ENCODE results near the gene ATP8A2.
A peak's percentile ranks its signal among the peaks of the same experiment; 100 is the strongest.

ATP8A2 gene

DNA sequence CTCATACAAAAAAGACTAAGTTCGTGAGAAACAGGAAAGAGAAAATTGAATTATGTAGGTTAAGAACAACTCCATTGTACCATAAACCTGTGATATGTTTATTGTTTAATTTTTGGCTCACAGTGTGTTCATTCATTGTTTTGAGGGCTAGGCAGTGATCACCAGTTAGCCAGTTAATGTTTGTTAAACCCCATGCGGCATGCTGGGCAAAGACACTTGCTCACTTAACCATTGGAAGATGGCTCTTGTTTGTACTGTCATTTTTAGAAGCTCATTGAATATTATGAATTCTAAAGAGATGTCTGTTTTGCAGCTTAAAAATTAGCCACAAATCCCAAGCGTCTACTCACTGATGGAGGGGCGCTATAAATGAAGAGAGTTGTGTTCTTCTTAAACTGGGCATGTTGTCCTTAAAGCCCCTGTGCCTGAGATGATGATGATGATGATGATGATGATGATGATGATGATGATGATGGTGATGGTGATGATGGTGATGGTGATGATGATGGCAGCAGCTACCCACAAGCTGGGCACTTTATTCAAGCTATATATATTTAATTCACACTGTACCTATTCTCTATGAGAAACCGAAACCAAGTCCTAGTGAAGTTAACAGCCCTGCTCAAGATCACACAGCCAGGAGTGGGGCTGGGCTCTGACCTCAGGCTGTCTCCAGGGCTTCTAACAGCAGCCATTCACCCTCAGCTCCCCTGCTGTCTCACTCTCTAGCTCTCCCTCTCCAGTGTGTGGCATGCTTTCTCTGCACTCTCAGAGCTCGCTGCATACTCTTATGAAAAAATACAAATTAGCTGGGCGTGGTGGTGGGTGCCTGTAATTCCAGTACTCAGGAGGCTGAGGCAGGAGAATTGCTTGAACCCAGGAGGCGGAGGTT lies 510.9 kb downstream of the ATP8A2 start:
- Mint-ChIP-seq H3K9me3 (peaks cover under 1% of the 10 kb centered on the region), H3K4me1 (peaks cover 82% of the 10 kb centered on the region), H3K27ac (no peak overlapping the region), H3K27me3 (no peaks in the 10 kb centered on the region), H3K4me3 (peak overlapping the region; percentile 6), H3K36me3 (peaks cover 1% of the 10 kb centered on the region)

DNA sequence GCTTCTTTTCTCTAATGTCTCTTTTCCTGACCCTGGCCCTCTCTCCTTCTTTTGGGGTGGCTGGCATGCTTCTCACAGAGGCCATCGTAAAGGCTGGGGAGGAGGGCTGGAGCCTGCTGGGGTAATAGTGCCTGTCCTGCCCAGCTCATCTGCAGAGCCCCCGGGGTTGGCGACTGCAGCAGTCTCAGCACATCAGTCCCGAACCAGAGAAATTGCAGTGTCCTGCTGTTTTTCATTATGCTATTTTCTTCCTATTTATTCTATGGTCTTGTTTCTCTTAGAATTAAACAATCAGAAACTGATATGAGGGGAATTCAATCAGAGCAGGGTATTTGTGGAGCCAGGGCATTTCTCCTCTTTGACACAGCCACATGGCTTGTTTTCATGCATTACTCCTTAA lies 513.6 kb downstream of the ATP8A2 start:
- peaks cover 1% of the 10 kb centered on the region for H3K36me3 Mint-ChIP-seq
- H3K27me3 Mint-ChIP-seq: no peaks in the 10 kb centered on the region
- H3K27ac Mint-ChIP-seq: no peak overlapping the region
- peaks cover 86% of the 10 kb centered on the region for H3K4me1 Mint-ChIP-seq
- H3K4me3 Mint-ChIP-seq: no peak overlapping the region
- no peaks in the 10 kb centered on the region for H3K9me3 Mint-ChIP-seq

DNA sequence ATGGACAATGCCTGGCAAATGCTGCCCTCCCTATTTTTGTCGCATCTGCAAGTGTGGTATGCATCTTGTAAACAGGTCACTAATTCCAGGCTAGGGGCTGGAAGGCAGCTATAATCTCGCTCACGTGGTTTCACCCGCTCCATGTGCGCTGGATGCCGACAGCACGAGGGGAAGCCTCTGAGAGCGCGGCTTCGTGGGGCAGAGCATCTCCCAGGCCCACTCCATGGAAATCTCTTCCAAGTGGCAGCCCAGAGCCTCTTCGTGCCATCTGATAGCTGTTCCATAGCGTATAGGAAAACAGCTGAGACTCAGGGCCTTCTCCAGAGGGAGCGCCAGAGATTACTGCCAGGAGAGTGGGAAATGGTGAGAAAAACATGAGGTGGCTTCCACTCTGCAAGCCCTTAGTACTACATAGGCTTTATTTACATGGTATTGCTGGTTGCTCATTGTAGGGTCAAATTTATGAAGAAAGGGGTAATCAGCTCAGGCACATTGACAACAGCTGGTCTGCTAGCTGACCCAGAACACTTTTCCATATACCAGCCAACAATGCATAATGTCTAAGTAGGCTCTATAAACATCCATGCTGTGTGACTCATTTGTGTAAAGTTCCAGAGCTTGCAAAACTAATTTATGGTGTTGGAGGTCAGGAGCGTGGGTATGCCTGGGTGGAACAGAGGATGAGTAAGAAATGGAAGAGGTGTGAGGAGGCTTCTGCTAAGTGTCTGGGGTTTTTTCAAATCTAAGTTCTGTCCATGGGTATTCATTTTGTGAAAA lies 514.9 kb downstream of the ATP8A2 start:
- Mint-ChIP-seq H3K4me1 (peaks cover 82% of the 10 kb centered on the region), H3K4me3 (peak overlapping the region; percentile 59)

DNA sequence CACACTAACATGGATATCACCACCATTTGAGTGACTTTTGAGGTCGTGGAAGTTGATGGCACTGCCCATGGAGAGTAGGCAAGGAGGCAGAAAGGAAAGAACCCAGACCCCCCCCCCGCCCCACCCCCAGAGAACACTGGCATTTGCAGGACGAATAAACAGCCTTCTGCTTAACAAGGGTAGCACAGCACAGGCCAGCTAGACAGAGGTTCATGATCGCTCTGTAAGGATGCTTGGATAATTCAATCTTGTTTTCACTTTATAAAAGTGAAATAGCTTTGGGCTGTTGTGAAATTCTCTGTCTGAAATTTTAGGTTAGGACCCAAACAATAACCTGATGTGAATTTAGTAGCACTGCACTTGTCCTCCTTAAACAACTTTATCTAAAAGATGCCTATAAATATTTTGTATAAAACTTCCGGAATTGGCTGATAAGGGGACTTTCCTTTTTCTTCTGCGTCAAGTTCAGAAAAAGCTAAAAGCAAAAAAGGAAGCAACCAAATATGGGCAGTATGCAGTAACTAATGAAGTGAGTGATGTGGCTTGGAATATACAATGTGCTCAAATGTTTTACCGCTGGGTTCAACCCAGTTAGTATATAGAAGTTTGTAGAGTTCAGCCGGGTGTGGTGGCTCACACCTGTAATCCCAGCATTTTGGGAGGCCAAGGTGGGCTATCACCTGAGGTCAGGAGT lies 516.3 kb downstream of the ATP8A2 start:
- no peaks in the 10 kb centered on the region for H3K9me3 Mint-ChIP-seq
- peak overlapping the region; percentile 36 for H3K4me3 Mint-ChIP-seq
- H3K27me3 Mint-ChIP-seq: no peaks in the 10 kb centered on the region
- peaks cover 71% of the 10 kb centered on the region for H3K4me1 Mint-ChIP-seq
- peaks cover 1% of the 10 kb centered on the region for H3K36me3 Mint-ChIP-seq
- H3K27ac Mint-ChIP-seq: peak overlapping the region; percentile 63

More for the DNA sequence above, 514.9 kb downstream of the ATP8A2 start:
- H3K27me3 Mint-ChIP-seq: no peaks in the 10 kb centered on the region
- peak overlapping the region; percentile 86 for H3K27ac Mint-ChIP-seq
- H3K9me3 Mint-ChIP-seq: no peaks in the 10 kb centered on the region
- H3K36me3 Mint-ChIP-seq: peaks cover 1% of the 10 kb centered on the region

GRCh38 chr13:25890671-25891212 lies 519.0 kb downstream of the ATP8A2 start:
- Mint-ChIP-seq H3K27ac (no peak overlapping the region), H3K27me3 (no peaks in the 10 kb centered on the region), H3K36me3 (peaks cover 1% of the 10 kb centered on the region), H3K4me1 (peaks cover 49% of the 10 kb centered on the region), H3K9me3 (no peaks in the 10 kb centered on the region), H3K4me3 (no peak overlapping the region)

- Mint-ChIP-seq H3K27me3 (no peaks in the 10 kb centered on the region), H3K27ac (no peak overlapping the region), H3K4me3 (no peak overlapping the region), H3K9me3 (no peaks in the 10 kb centered on the region), H3K36me3 (no peaks in the 10 kb centered on the region), H3K4me1 (peaks cover 37% of the 10 kb centered on the region)
Observed at GRCh38 chr13:25898991-25899390, 527.2 kb downstream of the ATP8A2 start.

GRCh38 chr13:25899464-25899863 lies 527.7 kb downstream of the ATP8A2 start:
- peak overlapping the region; percentile 55 for H3K4me3 Mint-ChIP-seq
- no peaks in the 10 kb centered on the region for H3K27me3 Mint-ChIP-seq
- H3K9me3 Mint-ChIP-seq: no peaks in the 10 kb centered on the region
- no peaks in the 10 kb centered on the region for H3K36me3 Mint-ChIP-seq
- peaks cover 37% of the 10 kb centered on the region for H3K4me1 Mint-ChIP-seq
- H3K27ac Mint-ChIP-seq: peak overlapping the region; percentile 78

DNA sequence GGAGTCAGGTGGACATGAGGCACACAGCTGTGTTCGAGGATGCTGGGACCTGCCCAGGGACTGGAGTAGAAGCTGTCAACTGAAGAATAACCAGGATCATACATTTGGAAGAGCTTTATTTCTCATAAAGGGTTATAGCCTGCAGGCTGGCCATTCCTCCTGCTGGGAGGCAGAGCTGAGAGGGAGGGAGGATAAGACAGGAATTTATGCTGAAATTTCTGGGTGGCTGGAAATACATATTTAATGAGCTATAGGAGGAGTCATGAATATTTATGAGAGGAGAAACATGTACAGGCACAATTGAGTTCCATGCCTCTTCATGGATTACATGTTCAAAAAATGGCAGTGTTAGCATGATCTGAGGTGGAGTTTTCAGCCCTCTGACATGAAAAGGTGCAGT lies 528.2 kb downstream of the ATP8A2 start:
- Mint-ChIP-seq H3K4me3 (peak overlapping the region; percentile 55), H3K9me3 (no peaks in the 10 kb centered on the region), H3K27me3 (no peaks in the 10 kb centered on the region), H3K27ac (peak overlapping the region; percentile 78), H3K36me3 (no peaks in the 10 kb centered on the region), H3K4me1 (peaks cover 37% of the 10 kb centered on the region)

DNA sequence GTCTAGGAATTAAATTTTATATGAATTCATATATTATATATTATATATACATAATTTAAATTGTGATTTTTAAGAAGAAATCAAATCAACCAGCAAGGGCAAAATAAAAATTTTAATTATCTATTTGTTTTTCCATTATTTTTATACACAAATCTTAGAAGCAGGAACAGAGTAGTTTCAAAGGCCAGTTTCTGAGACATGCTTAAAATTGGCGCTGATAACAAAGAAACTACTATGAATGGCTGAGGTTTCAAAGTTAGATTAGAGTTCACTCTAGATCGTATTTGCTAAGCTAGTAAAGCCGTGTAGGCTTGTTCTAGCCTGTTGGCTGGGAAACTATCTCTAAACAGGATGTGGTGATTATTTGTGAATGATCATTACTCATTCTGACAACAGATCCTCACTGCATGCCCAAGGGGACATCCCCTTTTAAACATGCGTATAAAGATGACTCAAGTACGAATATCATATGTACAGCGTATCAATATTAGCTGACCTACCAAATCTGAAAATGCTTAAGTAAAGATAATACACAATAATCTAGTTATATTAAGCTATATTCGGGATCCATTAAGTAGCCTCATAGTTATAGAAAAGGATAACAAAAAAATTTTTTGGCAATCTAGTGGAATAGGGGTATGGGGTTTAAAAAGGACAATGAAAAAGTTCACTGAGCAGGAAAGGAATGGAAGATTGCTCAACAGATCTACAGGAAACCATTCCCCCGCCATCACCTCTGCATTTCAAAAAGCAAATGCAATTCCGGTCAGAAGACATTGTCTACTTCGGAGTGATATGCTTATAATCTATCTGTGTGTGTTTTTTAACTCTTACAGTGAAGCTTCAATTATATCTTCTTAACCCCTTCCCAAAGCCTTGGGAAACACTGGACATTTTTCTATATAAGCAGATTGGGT lies 529.9 kb downstream of the ATP8A2 start:
- no peaks in the 10 kb centered on the region for H3K36me3 Mint-ChIP-seq
- H3K9me3 Mint-ChIP-seq: no peaks in the 10 kb centered on the region
- no peak overlapping the region for H3K27ac Mint-ChIP-seq
- no peaks in the 10 kb centered on the region for H3K27me3 Mint-ChIP-seq
- H3K4me1 Mint-ChIP-seq: peaks cover 37% of the 10 kb centered on the region
- H3K4me3 Mint-ChIP-seq: no peak overlapping the region

- Mint-ChIP-seq H3K36me3 (no peaks in the 10 kb centered on the region), H3K27me3 (no peaks in the 10 kb centered on the region), H3K4me1 (peaks cover 37% of the 10 kb centered on the region), H3K4me3 (no peak overlapping the region), H3K9me3 (no peaks in the 10 kb centered on the region), H3K27ac (peak overlapping the region; percentile 6)
Observed at GRCh38 chr13:25902455-25902854, 530.7 kb downstream of the ATP8A2 start.

- H3K27ac Mint-ChIP-seq: peak overlapping the region; percentile 6
- no peaks in the 10 kb centered on the region for H3K9me3 Mint-ChIP-seq
- H3K27me3 Mint-ChIP-seq: no peaks in the 10 kb centered on the region
- H3K4me3 Mint-ChIP-seq: no peak overlapping the region
- H3K4me1 Mint-ChIP-seq: peaks cover 37% of the 10 kb centered on the region
- H3K36me3 Mint-ChIP-seq: no peaks in the 10 kb centered on the region
Observed at GRCh38 chr13:25902891-25903341, 531.1 kb downstream of the ATP8A2 start.

GRCh38 chr13:25904830-25905229 lies 533.1 kb downstream of the ATP8A2 start:
- Mint-ChIP-seq H3K9me3 (no peaks in the 10 kb centered on the region), H3K4me1 (peaks cover 25% of the 10 kb centered on the region)

DNA sequence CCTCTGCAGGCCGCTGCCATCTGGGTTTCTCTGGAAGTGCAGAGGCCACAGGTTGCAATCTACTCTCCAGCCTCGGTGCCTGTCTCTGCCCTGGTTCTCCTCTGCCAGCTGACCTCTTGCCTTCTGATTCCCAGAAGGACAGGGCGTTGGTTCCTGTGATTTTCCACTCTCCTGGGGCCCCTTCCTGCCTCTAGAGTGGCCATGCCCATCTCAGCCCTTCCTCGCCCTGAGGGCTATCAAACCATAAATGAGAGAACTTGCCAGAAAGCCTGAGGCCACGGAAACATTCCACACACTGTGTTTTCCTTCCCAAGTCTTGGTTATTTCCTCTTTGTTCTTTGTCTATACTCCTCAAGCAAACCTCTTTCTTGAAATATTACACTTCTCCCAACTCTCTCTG lies 533.8 kb downstream of the ATP8A2 start:
- Mint-ChIP-seq H3K36me3 (no peaks in the 10 kb centered on the region), H3K27ac (no peak overlapping the region), H3K4me1 (peaks cover 18% of the 10 kb centered on the region), H3K27me3 (no peaks in the 10 kb centered on the region), H3K9me3 (no peaks in the 10 kb centered on the region), H3K4me3 (no peak overlapping the region)

More at GRCh38 chr13:25904830-25905229, 533.1 kb downstream of the ATP8A2 start:
- Mint-ChIP-seq H3K27me3 (no peaks in the 10 kb centered on the region), H3K36me3 (no peaks in the 10 kb centered on the region), H3K4me3 (no peak overlapping the region), H3K27ac (no peak overlapping the region)

DNA sequence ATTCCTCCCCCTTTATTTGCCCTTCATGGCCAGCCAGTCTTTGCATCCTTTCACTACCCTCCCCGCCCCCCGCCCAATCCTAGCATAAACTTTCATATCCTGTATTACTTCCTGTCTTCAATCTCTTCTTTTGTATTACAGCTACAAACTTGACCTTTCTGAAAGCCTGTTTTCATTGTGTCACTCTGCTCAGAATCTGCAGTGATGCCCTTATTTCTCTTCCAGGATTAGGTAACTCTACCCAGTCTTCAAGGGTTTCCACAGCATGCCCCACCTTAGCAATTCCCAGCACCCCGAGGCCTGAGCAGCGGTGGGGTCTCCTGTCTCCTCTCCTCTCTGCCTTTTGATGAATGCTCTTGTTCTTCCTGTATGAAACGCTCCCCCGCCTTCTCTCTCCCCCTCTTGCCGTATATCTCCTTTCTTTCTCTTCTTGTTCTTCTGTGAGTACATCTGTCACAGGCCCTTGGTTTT lies 534.5 kb downstream of the ATP8A2 start:
- no peaks in the 10 kb centered on the region for H3K9me3 Mint-ChIP-seq
- H3K4me3 Mint-ChIP-seq: no peak overlapping the region
- no peak overlapping the region for H3K27ac Mint-ChIP-seq
- peaks cover 11% of the 10 kb centered on the region for H3K4me1 Mint-ChIP-seq
- no peaks in the 10 kb centered on the region for H3K27me3 Mint-ChIP-seq
- H3K36me3 Mint-ChIP-seq: no peaks in the 10 kb centered on the region
